Measurements from ENCODE around the gene PTPRM.

PTPRM gene

DNA sequence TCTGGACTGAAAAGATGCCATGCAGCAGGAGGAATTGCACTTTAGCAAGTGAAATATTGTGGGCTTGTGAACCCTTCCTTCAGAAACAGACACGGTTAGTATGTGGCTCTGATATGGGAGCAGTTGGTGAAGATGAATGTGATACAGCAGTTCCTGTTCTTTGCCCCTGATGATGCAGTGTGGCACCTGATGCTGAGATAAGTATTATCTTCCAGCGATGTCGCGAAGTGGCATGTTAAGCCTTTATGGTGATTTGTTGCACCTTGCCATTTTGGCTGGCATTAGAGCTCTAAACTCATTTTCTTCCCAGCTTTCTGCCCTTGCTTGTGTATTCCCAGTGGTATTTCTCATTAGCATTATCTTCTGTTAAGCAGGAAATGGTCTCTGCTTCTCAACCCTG, 600.6 kb downstream of the PTPRM start:
- DNase-seq (ENCODE audit: low read depth in 2 of 2): no peak

GRCh38 chr18:8169722-8170121, 602.6 kb downstream of the PTPRM start:
- no peak for DNase-seq (ENCODE audit: low read depth in 2 of 2)

DNA sequence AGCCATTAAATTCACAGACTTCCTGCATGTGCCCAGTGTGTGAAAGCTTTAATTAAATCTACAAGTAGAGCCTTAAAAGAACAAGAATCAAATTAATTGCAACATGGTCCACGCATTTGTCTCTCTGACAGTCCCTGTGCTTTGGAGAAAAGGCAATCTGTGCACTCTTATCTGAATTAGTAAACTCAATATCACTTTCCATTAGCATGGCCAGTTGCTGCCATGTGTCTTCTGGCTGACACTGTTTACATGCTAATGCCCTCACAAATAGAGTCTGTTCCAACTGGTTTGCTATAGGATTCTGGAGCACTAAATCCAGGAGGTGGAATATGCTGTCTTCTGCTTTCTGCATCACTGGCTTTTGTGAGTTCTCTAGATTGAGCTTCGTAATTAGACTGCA, 607.7 kb downstream of the PTPRM start:
- no peak for DNase-seq (ENCODE audit: low read depth in 2 of 2)

GRCh38 chr18:8175501-8176061, 608.5 kb downstream of the PTPRM start:
- DNase-seq (ENCODE audit: low read depth in 2 of 2): no peak

GRCh38 chr18:8176109-8176508, 609.0 kb downstream of the PTPRM start:
- no peak for DNase-seq (ENCODE audit: low read depth in 2 of 2)

DNA sequence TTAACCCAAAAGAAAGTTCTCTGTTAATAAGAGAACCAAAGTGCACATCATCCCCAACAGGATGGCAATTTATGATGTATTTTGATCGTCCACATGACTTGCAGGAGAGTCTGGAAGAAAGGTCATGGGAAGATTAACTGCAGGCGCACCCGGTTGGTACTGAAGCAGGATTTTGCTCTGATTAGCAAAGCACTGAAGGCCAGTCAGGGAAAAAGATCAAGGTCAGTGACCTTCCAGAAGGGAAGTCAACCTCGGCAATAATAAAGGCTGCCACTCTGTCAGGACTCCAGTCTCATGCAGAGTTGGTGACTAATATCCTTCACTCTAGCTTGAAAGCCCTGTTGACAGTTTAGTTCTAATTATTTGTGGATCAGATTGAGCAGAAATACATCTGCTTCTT, 609.4 kb downstream of the PTPRM start:
- no peak for DNase-seq (ENCODE audit: low read depth in 2 of 2)

GRCh38 chr18:8177330-8178016, 610.4 kb downstream of the PTPRM start:
- DNase-seq (ENCODE audit: low read depth in 2 of 2): no peak

GRCh38 chr18:8186413-8186812, 619.3 kb downstream of the PTPRM start:
- no peak for DNase-seq (ENCODE audit: low read depth in 2 of 2)

DNA sequence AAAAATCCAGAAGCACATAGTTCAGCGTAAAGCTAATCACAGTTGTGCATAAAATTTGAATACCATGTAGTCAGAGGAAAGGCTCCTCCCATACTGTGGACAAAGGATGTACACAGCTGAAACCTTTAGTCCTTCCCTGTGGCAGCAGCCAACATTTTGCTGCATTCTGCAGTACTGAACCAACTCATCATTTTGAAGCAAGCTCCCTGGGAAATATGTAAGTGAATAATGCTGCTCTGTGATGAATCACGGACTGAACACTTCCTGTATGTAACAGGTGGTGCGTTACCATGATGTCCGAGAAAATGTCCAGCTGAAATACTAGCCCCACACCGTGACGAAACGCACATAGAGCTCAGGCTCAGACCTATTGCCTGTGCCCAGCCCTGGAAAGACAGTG, 621.1 kb downstream of the PTPRM start:
- DNase-seq (ENCODE audit: low read depth in 2 of 2): no peak

DNA sequence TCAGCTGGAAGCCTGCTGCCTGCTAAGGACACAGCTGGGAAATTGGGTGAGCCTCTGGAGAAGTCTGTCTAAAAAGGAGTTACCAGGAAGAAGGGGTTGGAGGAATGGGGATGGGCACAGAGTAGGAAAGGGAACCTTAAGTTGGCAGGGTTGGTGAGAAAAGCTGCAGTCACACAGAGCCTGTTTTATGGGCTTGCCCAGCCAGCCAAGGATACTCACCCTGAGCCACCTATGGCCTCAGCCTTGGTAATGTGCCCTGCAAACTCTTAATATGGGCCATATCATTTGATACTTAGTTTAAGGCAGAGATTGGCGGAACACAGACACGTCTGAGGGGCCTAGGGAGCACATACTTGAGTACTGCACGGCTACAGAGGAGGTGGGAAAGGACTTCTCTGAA, 623.9 kb downstream of the PTPRM start:
- no peak for DNase-seq (ENCODE audit: low read depth in 2 of 2)

DNA sequence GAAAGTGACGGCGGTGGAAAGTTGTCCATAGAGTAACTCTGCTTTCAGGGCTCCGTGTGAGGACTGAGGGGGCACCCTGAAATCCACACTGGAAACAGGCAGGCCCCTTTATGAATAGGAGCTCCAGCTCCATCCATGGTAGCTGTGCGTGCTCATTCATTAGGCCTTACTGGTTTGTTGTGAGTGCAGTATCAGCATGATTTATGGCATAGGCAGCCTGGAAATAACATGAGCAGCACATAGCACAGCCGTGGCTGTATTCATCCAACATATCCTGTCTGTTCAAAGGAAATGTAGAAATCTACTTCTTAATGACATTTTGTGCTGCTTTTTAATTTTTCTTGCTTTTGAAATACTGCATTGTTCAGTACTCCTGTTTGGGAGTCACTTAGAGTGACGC, 627.3 kb downstream of the PTPRM start:
- DNase-seq (ENCODE audit: low read depth in 2 of 2): no peak

DNA sequence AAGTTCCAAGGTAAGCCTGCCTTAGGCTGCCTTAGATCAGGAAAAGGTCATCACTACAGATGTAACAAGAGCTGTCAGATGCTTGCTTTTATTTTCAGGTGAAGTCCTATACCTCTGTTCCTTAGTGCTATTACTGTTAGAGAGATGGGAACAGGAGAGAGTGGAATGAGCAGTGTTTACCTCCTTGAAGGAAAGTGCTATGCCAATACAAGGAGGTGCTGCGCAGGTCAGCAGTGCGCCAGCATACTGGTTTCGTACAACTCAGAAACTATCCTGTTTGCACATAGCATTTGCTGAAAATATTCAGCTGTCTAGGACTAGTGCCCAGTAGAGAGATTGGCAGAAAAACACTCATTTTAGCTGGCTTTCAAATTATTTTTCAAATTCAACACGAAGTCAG, 629.1 kb downstream of the PTPRM start:
- DNase-seq (ENCODE audit: low read depth in 2 of 2): no peak

DNA sequence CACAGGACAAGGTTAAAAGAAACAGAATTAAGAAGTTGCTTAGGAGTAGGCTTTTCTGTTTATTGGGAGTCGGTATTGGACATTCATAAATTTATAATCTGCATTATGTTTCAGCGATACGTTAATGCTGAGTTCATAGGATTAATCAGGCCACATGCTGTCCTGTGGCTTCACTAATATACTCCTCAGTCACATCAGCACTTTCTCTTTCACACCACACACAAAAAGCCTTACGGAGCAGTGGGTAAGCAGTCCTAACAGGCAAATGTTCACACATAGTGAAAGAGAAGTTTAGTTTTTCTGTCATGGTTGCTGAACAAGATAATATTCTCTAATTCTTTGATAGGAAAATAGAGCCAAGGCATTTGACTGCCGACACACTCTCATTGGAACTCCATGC, 630.4 kb downstream of the PTPRM start:
- DNase-seq (ENCODE audit: low read depth in 2 of 2): no peak

DNA sequence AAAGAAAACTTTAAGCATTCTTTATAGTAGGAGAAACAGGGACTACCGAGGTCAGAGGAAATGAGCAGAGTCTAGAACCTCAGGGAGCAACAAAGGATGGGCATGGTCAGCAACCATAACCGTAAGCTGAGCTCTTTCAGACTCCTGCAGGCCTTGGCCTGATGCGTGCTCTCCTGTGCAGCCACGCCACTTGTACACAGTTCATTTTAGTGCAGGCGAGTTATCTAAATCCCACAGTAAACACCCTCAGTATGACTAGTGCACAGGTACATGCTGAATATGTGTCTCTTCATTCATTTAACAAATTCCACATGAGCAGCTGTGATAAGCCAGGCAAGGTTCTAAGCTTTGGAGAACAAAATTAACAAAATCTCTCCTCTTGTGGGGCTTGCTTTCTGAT, 640.9 kb downstream of the PTPRM start:
- DNase-seq (ENCODE audit: low read depth in 2 of 2): no peak

- DNase-seq (ENCODE audit: low read depth in 2 of 2): no peak
These were observed 641.6 kb downstream of the PTPRM start for GRCh38 chr18:8208716-8209115.

DNA sequence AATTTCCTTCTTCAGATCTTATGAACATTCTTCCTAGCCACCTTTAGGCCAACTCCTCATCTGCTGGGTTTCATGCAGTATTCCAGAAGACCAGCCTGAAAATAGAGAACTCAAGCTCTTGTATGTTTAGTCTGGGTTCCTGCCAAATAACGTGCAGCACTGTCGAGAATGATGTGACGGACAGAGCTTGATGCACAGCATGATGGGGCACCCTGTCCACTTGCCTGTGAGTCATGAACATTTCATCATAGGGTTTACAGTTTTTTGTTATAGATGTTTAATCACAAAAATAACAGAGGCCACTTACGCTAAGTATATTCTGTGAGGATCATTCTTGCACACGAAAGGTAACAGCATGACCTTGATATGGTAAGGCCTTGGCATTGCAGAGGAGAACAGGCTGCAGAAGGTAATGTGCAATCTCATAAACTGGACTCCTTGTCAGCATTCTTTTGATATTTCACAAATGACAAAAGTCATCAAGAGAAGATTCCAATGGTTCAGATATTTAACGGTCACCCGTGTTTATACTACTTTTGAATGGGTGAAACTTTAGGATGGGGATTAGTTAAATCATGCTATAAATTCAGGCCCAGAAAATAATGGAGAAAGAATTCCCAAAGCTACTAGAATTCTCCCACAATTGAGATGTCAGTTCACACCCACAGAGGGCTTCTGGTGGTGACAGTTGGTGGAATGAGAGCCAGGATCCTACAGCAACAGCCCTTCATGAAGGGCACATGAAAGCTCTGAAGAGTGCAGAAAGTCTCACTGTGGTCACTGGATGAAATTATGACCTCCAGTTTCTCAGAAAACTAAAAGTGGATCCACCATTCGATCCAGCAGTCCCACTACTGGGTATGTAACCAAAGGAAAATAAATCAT, 646.0 kb downstream of the PTPRM start:
- DNase-seq (ENCODE audit: low read depth in 2 of 2): no peak

DNA sequence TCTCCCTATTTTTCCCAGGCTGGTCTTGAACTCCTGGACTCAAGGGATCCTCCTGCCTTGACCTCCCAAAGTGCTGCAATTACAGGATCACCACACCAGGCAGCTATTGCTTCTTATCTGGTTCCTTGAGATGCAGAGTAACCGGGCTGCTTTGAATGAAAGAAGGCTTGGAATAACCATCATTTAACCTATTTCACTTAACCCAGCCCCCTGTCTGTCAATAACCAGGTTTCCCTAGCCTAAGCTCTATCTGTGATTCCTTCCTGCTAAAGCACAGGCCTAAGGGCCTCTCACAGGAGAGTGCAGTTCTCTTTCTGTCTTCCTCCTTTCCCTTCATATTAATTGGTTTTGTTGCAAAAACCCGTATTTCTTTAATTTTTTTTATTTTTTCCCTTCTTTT, 648.6 kb downstream of the PTPRM start:
- DNase-seq (ENCODE audit: low read depth in 2 of 2): no peak

DNA sequence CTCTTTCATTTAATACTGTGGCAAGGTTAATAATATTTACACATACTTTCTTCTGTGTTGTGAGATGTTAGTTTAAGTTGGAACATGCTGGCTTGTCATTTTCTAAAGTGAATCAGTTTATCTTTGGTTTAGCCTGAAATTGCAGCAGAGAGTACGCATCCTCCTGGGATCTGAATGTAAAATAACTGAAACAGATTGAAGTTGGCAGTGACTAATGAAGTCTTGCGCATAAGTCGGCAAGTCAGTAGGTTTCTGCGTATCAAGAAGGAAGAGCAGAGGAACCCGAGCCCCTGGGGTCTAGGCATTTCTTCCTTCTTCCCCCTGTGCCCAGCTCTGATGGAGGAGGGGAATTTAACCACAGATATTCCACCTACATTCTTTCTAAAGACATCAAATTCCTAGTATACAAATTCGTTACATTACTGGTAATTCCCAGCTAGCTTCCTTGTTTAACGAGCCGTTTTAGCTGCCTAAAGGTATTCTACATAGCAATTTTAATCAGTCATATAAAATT, 650.0 kb downstream of the PTPRM start:
- DNase-seq (ENCODE audit: low read depth in 2 of 2): no peak

- no peak for DNase-seq (ENCODE audit: low read depth in 2 of 2)
These were observed 651.1 kb downstream of the PTPRM start for GRCh38 chr18:8218197-8218596.

- DNase-seq (ENCODE audit: low read depth in 2 of 2): no peak
These were observed 654.3 kb downstream of the PTPRM start for GRCh38 chr18:8221452-8221851.

GRCh38 chr18:8224576-8224975, 657.5 kb downstream of the PTPRM start:
- DNase-seq (ENCODE audit: low read depth in 2 of 2): no peak

GRCh38 chr18:8229040-8229439, 661.9 kb downstream of the PTPRM start:
- DNase-seq (ENCODE audit: low read depth in 2 of 2): no peak

- DNase-seq (ENCODE audit: low read depth in 2 of 2): no peak
These were observed 662.7 kb downstream of the PTPRM start for GRCh38 chr18:8229787-8230186.
